Panc1 (cell line): Measurements from ENCODE around the gene MAS1L. TPM values are rescaled to one million over a fixed set of nuclear protein-coding genes. Genes with fewer than 3 reads are reported as not detected.

Source experiments
- ATAC-seq: fragments of 200-7000 bp; cut with Tn5 transposase; 2 replicates; pipeline ENCODE4 v1.9.1; 2020; ENCODE audit warnings: mild to moderate bottlenecking, moderate library complexity
- BruUV-seq: library from RNA; stranded (reverse); fragments of 400-500 nt; replicated peaks from 2 replicates; lab custom pipeline; 2021; lab: Mats Ljungman, UMichigan
- CTCF ChIA-PET: fragments of 300-600 bp; sonication (Branson Sonifier 250); formaldehyde crosslinking; loops from one replicate; lab custom pipeline; 2022; ENCODE audit warnings: antibody characterized with exemption; lab: Charles Lee
- POLR2A ChIA-PET: fragments of 300-600 bp; sonication (Branson Sonifier 250); formaldehyde crosslinking; loops from one replicate; lab custom pipeline; 2022; ENCODE audit warnings: antibody characterized with exemption; lab: Charles Lee
- DNase-seq: peaks from one replicate; pipeline ENCODE4 v3.0.0-alpha.2; 2010; ENCODE audit warnings: low read depth, low spot score
- H3K27ac ChIP-seq: 2 replicates; pipeline ENCODE4 v1.5.1; 2011; ENCODE audit warnings: mild to moderate bottlenecking, low read length, inconsistent platforms
- H3K27me3 ChIP-seq: fragments of 200-500 bp; sonication (Bioruptor generic); 2 replicates; pipeline ENCODE4 v1.6.0; 2014; ENCODE audit warnings: low read length, inconsistent platforms; ENCODE audit not compliant: control insufficient read depth, insufficient read depth
- H3K36me3 ChIP-seq: fragments of 200-500 bp; sonication (Bioruptor generic); 2 replicates; pipeline ENCODE4 v1.5.1; 2014; ENCODE audit warnings: inconsistent platforms, mild to moderate bottlenecking, low read length, moderate library complexity; ENCODE audit not compliant: control insufficient read depth, insufficient read depth
- H3K4me1 ChIP-seq: 2 replicates; pipeline ENCODE4 v1.5.1; 2011; ENCODE audit warnings: inconsistent platforms, mild to moderate bottlenecking, low read length, moderate library complexity; ENCODE audit not compliant: control insufficient read depth, insufficient read depth
- H3K4me3 ChIP-seq, 2 experiments: 2 replicates each; pipeline ENCODE4 v1.5.1; 2011 to 2012; ENCODE audit warnings: low read depth in 2 of 2, low read length in 2 of 2, mild to moderate bottlenecking in 2 of 2, inconsistent platforms in 1 of 2, moderate library complexity in 1 of 2
- H3K9me3 ChIP-seq: fragments of 200-500 bp; sonication (Bioruptor generic); 2 replicates; pipeline ENCODE4 v1.5.1; 2014; ENCODE audit warnings: low read depth, mild to moderate bottlenecking, inconsistent platforms, low read length, moderate library complexity; ENCODE audit not compliant: control insufficient read depth, insufficient read depth
- POLR2AphosphoS5 ChIP-seq: IDR thresholded peaks from 2 replicates; pipeline ENCODE4 v1.6.1; 2012; ENCODE audit warnings: mild to moderate bottlenecking, low read depth, low read length, moderate library complexity
- SIN3A ChIP-seq: IDR thresholded peaks from 2 replicates; pipeline ENCODE4 v1.6.1; 2012; ENCODE audit warnings: low read depth, mild to moderate bottlenecking, low read length, moderate library complexity, borderline replicate concordance; ENCODE audit not compliant: insufficient read depth
- TCF7L2 ChIP-seq: IDR thresholded peaks from 2 replicates; pipeline ENCODE4 v1.6.1; 2011; ENCODE audit warnings: mild to moderate bottlenecking, low read depth, low read length, inconsistent platforms
- in situ Hi-C: cut with HindIII; loops from 2 replicates; pipeline ENCODE4 v1.10.0; 2016; ENCODE audit warnings: low sequenced_read_pairs, low pct_unique_long_range_greater_than_20kb
- intact Hi-C: fragments of 100-400 bp; cut with micrococcal nuclease; formaldehyde crosslinking; loops from one replicate; pipeline ENCODE4 v1.10.0; 2022; ENCODE audit not compliant: unreplicated experiment
- total RNA-seq: library from RNA; stranded (reverse); gene quantifications from one replicate; pipeline ENCODE4 v1.2.1, GENCODE V29; 2021; ENCODE audit not compliant: unreplicated experiment
- TF ChIP-seq, protein P1 (sequence below), 2 experiments: IDR thresholded peaks; 2 replicates each; pipeline ENCODE4 v1.6.1; 2011 to 2012; ENCODE audit warnings: low read depth in 2 of 2, control low read depth in 1 of 2, low read length in 1 of 2, mild to moderate bottlenecking in 1 of 2, moderate library complexity in 1 of 2; ENCODE audit not compliant: insufficient read depth in 1 of 2
- TF ChIP-seq, protein P2 (sequence below): fragments of 450-650 bp; IDR thresholded peaks from 2 replicates; pipeline ENCODE4 v1.5.1; 2017; ENCODE audit warnings: mild to moderate bottlenecking

MAS1L gene
- total RNA-seq, 1 experiment from 2014 or later: not detected

DNA sequence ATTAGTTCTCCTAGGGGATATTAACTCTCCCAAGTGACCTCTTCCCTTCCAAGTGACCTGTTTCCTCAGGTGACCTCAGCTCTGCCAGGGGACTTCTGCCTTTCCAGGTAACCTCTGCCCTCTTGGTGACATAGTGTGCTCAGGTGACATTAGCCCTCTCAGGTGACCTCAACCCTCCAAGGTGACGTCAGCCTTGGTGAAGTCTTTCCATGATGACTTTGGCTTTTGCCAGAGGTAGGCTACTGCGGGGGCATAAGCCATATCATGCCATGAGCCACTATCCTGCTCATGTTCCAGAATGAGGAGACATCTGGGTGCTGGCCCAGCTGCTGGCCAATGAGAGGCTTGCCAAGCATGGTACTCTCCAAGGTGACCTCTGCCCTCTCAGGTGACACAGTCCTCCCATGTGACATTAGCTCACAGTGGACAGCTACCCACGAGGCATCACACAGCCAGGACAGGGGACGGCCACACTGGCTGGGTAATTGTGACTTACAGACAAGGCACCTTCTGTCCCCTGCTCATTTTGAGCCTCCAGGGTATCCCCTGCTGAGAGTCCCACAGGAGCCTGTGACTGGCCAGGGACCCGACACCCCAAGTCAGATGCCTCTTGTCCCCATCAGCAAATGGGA lies 40.7 kb upstream of the MAS1L start:
- Histone ChIP-seq H3K4me1 (no peaks in the 10 kb centered on the region), H3K9me3 (no peaks in the 10 kb centered on the region), H3K27me3 (no peaks in the 10 kb centered on the region), H3K36me3 (no peaks in the 10 kb centered on the region), H3K27ac (no peak overlapping the region), H3K4me3 (no peak overlapping the region)
- intact Hi-C loops: no loop called here
- no TSS peak for BruUV-seq
- no peak for ATAC-seq
- DNase-seq: no peak
- TF ChIP-seq TCF7L2 (no peak), SIN3A (no peak), POLR2AphosphoS5 (no peak)
- TF ChIP-seq, protein P1, sequence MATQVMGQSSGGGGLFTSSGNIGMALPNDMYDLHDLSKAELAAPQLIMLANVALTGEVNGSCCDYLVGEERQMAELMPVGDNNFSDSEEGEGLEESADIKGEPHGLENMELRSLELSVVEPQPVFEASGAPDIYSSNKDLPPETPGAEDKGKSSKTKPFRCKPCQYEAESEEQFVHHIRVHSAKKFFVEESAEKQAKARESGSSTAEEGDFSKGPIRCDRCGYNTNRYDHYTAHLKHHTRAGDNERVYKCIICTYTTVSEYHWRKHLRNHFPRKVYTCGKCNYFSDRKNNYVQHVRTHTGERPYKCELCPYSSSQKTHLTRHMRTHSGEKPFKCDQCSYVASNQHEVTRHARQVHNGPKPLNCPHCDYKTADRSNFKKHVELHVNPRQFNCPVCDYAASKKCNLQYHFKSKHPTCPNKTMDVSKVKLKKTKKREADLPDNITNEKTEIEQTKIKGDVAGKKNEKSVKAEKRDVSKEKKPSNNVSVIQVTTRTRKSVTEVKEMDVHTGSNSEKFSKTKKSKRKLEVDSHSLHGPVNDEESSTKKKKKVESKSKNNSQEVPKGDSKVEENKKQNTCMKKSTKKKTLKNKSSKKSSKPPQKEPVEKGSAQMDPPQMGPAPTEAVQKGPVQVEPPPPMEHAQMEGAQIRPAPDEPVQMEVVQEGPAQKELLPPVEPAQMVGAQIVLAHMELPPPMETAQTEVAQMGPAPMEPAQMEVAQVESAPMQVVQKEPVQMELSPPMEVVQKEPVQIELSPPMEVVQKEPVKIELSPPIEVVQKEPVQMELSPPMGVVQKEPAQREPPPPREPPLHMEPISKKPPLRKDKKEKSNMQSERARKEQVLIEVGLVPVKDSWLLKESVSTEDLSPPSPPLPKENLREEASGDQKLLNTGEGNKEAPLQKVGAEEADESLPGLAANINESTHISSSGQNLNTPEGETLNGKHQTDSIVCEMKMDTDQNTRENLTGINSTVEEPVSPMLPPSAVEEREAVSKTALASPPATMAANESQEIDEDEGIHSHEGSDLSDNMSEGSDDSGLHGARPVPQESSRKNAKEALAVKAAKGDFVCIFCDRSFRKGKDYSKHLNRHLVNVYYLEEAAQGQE (IDR thresholded peaks at IDR 0.05; ENCODE audit: insufficient read depth in 1 of 2, low read depth in 2 of 2, low read length in 1 of 2): no peak
- TF ChIP-seq, protein P2, sequence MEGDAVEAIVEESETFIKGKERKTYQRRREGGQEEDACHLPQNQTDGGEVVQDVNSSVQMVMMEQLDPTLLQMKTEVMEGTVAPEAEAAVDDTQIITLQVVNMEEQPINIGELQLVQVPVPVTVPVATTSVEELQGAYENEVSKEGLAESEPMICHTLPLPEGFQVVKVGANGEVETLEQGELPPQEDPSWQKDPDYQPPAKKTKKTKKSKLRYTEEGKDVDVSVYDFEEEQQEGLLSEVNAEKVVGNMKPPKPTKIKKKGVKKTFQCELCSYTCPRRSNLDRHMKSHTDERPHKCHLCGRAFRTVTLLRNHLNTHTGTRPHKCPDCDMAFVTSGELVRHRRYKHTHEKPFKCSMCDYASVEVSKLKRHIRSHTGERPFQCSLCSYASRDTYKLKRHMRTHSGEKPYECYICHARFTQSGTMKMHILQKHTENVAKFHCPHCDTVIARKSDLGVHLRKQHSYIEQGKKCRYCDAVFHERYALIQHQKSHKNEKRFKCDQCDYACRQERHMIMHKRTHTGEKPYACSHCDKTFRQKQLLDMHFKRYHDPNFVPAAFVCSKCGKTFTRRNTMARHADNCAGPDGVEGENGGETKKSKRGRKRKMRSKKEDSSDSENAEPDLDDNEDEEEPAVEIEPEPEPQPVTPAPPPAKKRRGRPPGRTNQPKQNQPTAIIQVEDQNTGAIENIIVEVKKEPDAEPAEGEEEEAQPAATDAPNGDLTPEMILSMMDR: no peak
- ChIA-PET CTCF (no interaction called here), POLR2A (no interaction called here)
- in situ Hi-C loops: no loop called here

DNA sequence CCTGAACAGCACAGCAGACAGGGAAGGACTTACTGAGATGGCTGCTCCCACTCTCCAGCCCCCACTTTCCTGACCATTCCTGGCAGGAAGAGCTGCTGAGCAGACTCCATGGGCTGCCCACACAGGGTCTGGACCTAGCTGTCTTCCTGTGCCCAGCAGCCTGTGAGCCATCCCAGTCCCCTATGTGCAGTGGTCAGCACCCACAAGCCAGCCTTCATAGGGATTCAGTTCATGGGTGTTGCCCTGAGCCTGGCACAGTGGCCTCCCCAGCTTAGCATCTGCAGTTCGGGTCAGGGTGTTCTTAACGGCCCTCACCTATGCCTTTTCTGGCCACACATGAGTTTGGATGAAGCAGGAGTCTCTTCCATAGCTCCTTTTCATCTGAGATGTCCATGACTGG lies 39.8 kb upstream of the MAS1L start:
- TF ChIP-seq SIN3A: no peak
- TF ChIP-seq POLR2AphosphoS5: no peak
- TF ChIP-seq TCF7L2: no peak
- TF ChIP-seq, protein P2: no peak
- TF ChIP-seq, protein P1 (IDR thresholded peaks at IDR 0.05; ENCODE audit: insufficient read depth in 1 of 2, low read depth in 2 of 2, low read length in 1 of 2): no peak
- CTCF ChIA-PET: no interaction called here
- Histone ChIP-seq H3K4me3 (no peak overlapping the region), H3K4me1 (no peaks in the 10 kb centered on the region), H3K9me3 (no peaks in the 10 kb centered on the region), H3K36me3 (no peaks in the 10 kb centered on the region; the same call in 1 of the 2 replicates), H3K27ac (no peak overlapping the region), H3K27me3 (no peaks in the 10 kb centered on the region)
- in situ Hi-C loops (no loop called here), intact Hi-C loops (no loop called here)
- ATAC-seq (no peak), DNase-seq (no peak)
- POLR2A ChIA-PET: no interaction called here
- no TSS peak for BruUV-seq
